ENCODE data around the gene KRTAP4-6. TPM values are rescaled to one million over a fixed set of nuclear protein-coding genes. Genes with fewer than 3 reads are reported as not detected.

KRTAP4-6 gene
- total and polyA plus RNA-seq, 2 of the 8 experiments (the other 6 are each of a cell fraction or from before 2014, with no cell fraction given): not detected

- no peak for DNase-seq (ENCODE audit: low read depth in 1 of 2, low spot score in 2 of 2)
- no peak within 1 kb of the TSS for H4K91ac ChIP-seq (replicated peaks; ENCODE audit: insufficient read length, low read length)
- no peak within 1 kb of the TSS for H2BK120ac ChIP-seq (replicated peaks; ENCODE audit: low read depth, low read length)
- H3K4me1 ChIP-seq (replicated peaks in 1 of 4; ENCODE audit: control insufficient read depth in 3 of 4, insufficient read depth in 4 of 4, low read length in 3 of 4): peaks cover 0 to 4% (median under 1%) of the 10 kb centered on the region in 4 experiments; a peak in 3 of 7 replicates
- ChIA-PET CTCF (ENCODE audit: partially characterized antibody) (no interaction called here), POLR2A (ENCODE audit: partially characterized antibody) (no interaction called here)
- H3K23ac ChIP-seq (ENCODE audit: insufficient read length): no peak within 1 kb of the TSS
- no peak within 1 kb of the TSS for H2AFZ ChIP-seq (ENCODE audit: low read length)
- no peaks in the 10 kb centered on the region for H4K20me1 ChIP-seq (replicated peaks in 1 of 2; ENCODE audit: control insufficient read depth in 1 of 2, insufficient read depth in 2 of 2, low read length in 2 of 2)
- no peak within 1 kb of the TSS for H2BK12ac ChIP-seq (ENCODE audit: low read depth, low read length)
- no peak within 1 kb of the TSS for H2BK15ac ChIP-seq (ENCODE audit: low read length)
- no peak within 1 kb of the TSS for H4K8ac ChIP-seq (ENCODE audit: extremely low read depth, insufficient read depth, low read length)
- no peaks in the 10 kb centered on the region for H3K79me1 ChIP-seq (ENCODE audit: low read depth, low read length)
- H3K4me3 ChIP-seq (ENCODE audit: extremely low read depth in 1 of 4, insufficient read depth in 2 of 4, low read depth in 3 of 4, low read length in 4 of 4): no peak within 1 kb of the TSS
- no peak for TF ChIP-seq SAP30 (IDR thresholded peaks at IDR 0.05; ENCODE audit: insufficient read depth, insufficient replicate concordance, low read length)
- no peak within 1 kb of the TSS; a peak in 1 of 4 replicates for H3K4me2 ChIP-seq (ENCODE audit: insufficient read depth in 1 of 2, low read depth in 2 of 2, low read length in 2 of 2)
- no peak within 1 kb of the TSS for H3K56ac ChIP-seq (replicated peaks; ENCODE audit: insufficient read length, low read depth, low read length)
- no peak within 1 kb of the TSS for H2BK20ac ChIP-seq (ENCODE audit: low read length)
- H3K36me3 ChIP-seq (ENCODE audit: control insufficient read depth in 2 of 4, insufficient read depth in 4 of 4, low read length in 3 of 4): no peaks in the 10 kb centered on the region
- H3K9me3 ChIP-seq (ENCODE audit: insufficient read depth in 2 of 2, low read depth in 1 of 2, low read length in 1 of 2): no peaks in the 10 kb centered on the region
- H3K18ac ChIP-seq (ENCODE audit: extremely low read depth, low read length): no peak within 1 kb of the TSS
- no peak for FAIRE-seq
- no peak within 1 kb of the TSS for H3K4ac ChIP-seq (replicated peaks; ENCODE audit: insufficient read length, low read depth, low read length)
- H2BK5ac ChIP-seq (ENCODE audit: low read depth, low read length): no peak within 1 kb of the TSS
- no peaks in the 10 kb centered on the region for H3K23me2 ChIP-seq (ENCODE audit: low read depth, low read length)
- WGBS, 2 experiments (ENCODE audit: extremely low coverage in 1 of 2, insufficient coverage in 1 of 2, insufficient read length in 1 of 2, insufficient replicate concordance in 2 of 2, low coverage in 1 of 2, low lambda C conversion rate in 2 of 2, missing lambda C conversion rate in 1 of 2): 80% methylated on average over 4 of the region's 10 CpGs; no CpG with 5 or more reads in 1 of the 2 experiments
- H3K27me3 ChIP-seq (replicated peaks in 1 of 4; ENCODE audit: control insufficient read depth in 3 of 4, extremely low read depth in 1 of 4, insufficient read depth in 3 of 4, low read length in 3 of 4): no peaks in the 10 kb centered on the region
- H3K14ac ChIP-seq (ENCODE audit: insufficient read length): no peak within 1 kb of the TSS
- H3K9ac ChIP-seq (replicated peaks in 1 of 4; ENCODE audit: extremely low read depth in 1 of 4, low read depth in 3 of 4, low read length in 3 of 4): no peak within 1 kb of the TSS
- no peaks in the 10 kb centered on the region for H3K79me2 ChIP-seq (ENCODE audit: control insufficient read depth in 1 of 2, insufficient read depth in 2 of 2, low read length in 2 of 2)
- H4K5ac ChIP-seq (ENCODE audit: insufficient read length, low read depth, low read length): no peak within 1 kb of the TSS
- H2AK5ac ChIP-seq (ENCODE audit: low read depth, low read length): no peak within 1 kb of the TSS
- H3K27ac ChIP-seq (ENCODE audit: low read depth, low read length): no peak within 1 kb of the TSS
These were observed 38.6 kb downstream of the KRTAP4-6 start, which contains the start of gene KRTAP4-16 for GRCh38 chr17:41101586-41102259. TSS of gene KRTAP4-16 (minus strand) at chr17:41102209. CDS start at chr17:41102209, 0 bp downstream.

Measured in H1 (cell line).